ENCODE data around the gene GPR26.

Gene GPR26

GRCh38 chr10:123681285-123681684 is 15.1 kb downstream of the GPR26 start:
- DNase-seq (ENCODE audit: low read depth), result no peak
- no peak overlapping the region for H3K4me3 ChIP-seq (ENCODE audit: low read depth, low read length)
- no peak for TF ChIP-seq CTCF (IDR thresholded peaks at IDR 0.05; ENCODE audit: low read depth, low read length, missing control alignments)

DNA sequence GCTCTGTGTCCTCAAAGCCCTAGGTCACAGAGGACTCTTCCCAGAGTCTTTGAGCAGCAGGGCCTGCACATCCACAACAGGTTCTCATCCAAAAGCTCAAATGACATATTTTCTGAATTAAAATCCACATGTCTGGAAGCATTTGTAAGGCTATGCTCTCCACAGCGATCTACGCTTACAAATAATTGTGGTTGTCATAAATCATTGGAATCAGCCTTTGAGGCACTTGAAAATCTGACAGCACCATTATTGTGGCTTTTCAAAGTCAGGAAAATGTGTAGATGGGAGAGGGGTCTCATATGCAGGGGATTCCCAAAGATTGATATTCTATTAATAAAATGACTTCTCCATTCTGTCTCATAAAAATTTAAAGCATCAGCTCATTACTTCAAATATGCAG is 16.3 kb downstream of the GPR26 start:
- DNase-seq (ENCODE audit: low read depth), result no peak
- no peak for TF ChIP-seq CTCF (IDR thresholded peaks at IDR 0.05; ENCODE audit: low read depth, low read length, missing control alignments)
- H3K4me3 ChIP-seq (ENCODE audit: low read depth, low read length), result no peak overlapping the region

DNA sequence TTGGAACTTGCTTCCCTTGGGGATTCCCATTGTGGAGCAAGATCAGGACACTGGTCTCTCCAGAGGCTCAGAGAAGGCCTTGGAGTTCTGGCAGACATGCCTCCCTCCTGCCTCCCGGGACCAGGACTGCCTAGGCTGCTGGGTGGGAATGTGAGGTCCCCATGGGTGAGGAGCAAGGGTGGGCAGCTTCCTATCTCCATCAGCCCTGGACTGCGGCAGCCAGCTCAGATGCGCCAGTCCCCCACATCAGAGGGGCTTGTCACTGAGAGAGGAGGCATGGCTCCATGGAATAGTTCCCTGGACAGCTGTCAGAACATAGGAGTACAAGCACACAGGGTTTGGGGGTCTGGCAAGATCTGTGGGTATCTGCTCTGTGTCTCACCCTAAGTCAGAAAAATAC is 17.3 kb downstream of the GPR26 start:
- TF ChIP-seq CTCF (IDR thresholded peaks at IDR 0.05; ENCODE audit: low read depth, low read length, missing control alignments), result no peak
- no peak overlapping the region for H3K4me3 ChIP-seq (ENCODE audit: low read depth, low read length)
- DNase-seq (ENCODE audit: low read depth), result no peak

DNA sequence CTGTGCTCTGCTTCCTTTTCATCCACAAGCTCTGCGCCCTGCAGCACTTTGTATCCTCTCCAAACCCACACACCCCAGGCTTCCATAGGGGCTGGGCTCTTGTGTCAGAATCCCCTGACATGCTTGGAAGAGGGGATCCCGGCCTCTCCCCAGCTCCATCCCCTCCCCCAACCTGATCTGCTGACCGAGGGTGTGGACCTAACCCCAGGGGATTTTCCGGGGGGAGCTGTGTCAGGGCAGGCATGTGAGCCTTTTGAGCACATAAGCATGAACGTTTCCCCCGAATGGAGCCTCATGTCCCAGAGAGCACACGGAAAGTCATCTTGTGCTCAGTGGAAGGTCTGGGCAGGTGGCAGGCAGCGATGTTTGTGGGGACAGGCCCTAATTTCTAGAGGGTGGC is 17.7 kb downstream of the GPR26 start:
- no peak for TF ChIP-seq CTCF (IDR thresholded peaks at IDR 0.05; ENCODE audit: low read depth, low read length, missing control alignments)
- no peak for DNase-seq (ENCODE audit: low read depth)

DNA sequence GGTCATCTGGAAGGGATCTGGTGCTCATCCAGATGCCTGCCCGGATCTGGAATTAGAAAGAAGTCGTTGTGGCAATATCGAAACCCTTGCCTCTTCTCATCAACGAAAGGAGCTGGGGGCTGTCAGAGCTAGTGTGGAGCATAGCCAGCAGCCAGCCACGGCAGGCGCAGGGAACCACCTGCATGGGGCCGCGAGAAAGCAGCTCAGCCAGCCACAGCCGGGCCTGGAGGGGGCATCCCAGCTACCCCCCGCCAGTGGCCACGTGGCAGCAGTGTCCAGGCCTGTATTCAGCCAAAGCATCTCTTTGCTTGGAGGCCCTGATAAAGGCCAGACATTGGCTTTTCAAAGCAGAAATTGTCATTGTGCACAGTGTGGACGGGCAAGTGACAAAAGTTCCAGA is 19.1 kb downstream of the GPR26 start:
- TF ChIP-seq CTCF (IDR thresholded peaks at IDR 0.05; ENCODE audit: low read depth, low read length, missing control alignments), result no peak
- DNase-seq (ENCODE audit: low read depth), result no peak
- H3K4me3 ChIP-seq (ENCODE audit: low read depth, low read length), result no peak overlapping the region

More for the DNA sequence above, 17.7 kb downstream of the GPR26 start:
- H3K4me3 ChIP-seq (ENCODE audit: low read depth, low read length), result no peak overlapping the region

DNA sequence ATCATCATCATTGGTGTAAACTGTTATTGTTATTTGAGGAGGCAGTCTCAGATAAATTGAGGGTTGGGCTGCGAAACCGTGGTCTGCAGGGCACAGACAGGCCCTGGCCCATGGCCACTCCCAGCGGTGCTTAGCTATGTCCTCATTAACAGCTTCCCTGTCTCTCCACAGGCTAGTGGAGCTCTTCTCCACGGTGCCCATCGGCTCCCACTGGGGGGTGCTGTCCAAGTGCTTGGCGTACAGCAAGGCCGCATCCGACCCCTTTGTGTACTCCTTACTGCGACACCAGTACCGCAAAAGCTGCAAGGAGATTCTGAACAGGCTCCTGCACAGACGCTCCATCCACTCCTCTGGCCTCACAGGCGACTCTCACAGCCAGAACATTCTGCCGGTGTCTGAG is 21.6 kb downstream of the GPR26 start:
- no peak overlapping the region for H3K4me3 ChIP-seq (ENCODE audit: low read depth, low read length)
- DNase-seq (ENCODE audit: low read depth), result no peak
- no peak for TF ChIP-seq CTCF (IDR thresholded peaks at IDR 0.05; ENCODE audit: low read depth, low read length, missing control alignments)

- TF ChIP-seq CTCF (IDR thresholded peaks at IDR 0.05; ENCODE audit: low read depth, low read length, missing control alignments), result no peak
- H3K4me3 ChIP-seq (ENCODE audit: low read depth, low read length), result no peak overlapping the region
- DNase-seq (ENCODE audit: low read depth), result no peak
Observed at GRCh38 chr10:123689880-123690279, 23.7 kb downstream of the GPR26 start.
